GM21360 (cell line): ENCODE measurements around the gene DAB2IP.
"Not testable (repeated sequence)": the region's sequence is repeated elsewhere in the genome, so short reads cannot be mapped to it uniquely, and the experiment has no call there.

Experiments
- ATAC-seq: cut with Tn5 transposase; IDR thresholded peaks from one replicate; pipeline ENCODE4 v1.9.1; 2021; ENCODE audit warnings: mild to moderate bottlenecking, moderate library complexity; ENCODE audit not compliant: unreplicated experiment

Gene DAB2IP

GRCh38 chr9:121741228-121741918 lies 89.9 kb downstream of the DAB2IP start:
- ATAC-seq, result no peak

DNA sequence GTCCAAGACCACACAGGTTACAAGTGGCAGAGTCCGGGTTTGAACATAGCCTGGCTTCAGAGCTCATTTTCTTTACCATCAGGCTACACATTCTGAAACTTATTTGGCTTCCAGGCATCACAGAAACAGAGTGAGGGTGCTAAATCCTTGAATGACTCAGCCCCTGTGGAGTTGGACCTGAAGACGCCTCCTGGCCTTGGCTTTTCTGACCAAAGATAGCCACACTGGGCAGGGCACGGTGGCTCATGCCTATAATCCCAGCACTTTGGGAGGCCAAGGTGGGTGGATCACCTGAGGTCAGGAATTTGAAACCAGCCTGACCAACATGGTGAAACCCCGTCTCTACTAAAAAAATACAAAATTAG lies 90.5 kb downstream of the DAB2IP start:
- ATAC-seq, result not testable (repeated sequence)

DNA sequence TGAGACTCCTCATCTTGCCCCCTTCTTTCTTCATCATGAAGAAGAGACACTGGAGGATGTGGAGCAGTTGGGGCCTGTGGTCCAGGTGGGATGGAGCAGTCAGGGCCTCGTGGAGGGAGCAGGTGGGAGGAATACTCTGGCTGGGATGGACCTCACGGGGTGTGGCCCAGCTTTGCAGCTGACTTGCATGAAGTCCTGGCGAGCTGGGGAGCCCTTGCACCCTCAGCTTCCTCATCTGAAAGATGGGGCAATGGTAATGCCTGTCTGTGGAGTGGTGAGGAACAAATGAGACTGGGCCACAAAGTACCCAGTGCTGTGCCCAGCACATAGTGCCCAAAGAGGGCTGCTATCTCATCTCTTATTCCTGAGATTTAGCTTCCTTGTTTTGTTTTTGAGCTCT lies 91.5 kb downstream of the DAB2IP start:
- ATAC-seq, result no peak

GRCh38 chr9:121743441-121744001 lies 92.1 kb downstream of the DAB2IP start:
- ATAC-seq, result no peak

DNA sequence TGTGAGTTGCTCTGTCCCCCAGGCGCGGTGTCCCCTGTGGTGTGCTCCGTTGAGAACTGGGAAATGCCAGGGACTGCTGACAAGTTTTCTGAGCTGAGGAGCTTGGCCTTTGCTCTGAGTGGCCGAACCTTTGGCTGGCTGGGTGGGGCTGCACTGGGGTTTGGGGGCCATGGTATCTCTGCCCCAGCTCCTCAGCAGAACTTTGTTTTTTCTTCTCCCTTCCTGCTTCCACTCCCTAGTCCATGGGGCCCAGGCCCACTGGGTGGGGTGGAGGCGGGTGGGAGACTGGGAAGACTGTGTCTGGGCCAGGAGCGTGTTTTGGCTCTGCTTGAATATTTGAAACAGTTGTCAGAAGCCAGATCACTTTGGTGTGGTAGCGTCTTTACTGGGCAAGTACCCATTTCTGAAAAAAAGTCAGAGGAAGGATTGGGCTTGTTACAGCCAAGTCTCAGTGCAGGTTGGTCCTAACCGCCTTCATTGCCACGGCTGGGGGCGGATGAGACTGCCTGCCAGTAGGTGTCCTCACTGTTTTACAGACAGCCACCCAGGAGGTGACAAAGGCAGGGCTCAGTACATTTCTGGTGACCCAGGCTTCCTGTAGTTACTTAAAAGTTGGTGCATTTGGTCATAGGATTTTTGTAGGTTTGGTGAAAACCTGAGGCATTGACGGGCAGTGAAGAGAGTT lies 92.7 kb downstream of the DAB2IP start:
- ATAC-seq, result no peak

DNA sequence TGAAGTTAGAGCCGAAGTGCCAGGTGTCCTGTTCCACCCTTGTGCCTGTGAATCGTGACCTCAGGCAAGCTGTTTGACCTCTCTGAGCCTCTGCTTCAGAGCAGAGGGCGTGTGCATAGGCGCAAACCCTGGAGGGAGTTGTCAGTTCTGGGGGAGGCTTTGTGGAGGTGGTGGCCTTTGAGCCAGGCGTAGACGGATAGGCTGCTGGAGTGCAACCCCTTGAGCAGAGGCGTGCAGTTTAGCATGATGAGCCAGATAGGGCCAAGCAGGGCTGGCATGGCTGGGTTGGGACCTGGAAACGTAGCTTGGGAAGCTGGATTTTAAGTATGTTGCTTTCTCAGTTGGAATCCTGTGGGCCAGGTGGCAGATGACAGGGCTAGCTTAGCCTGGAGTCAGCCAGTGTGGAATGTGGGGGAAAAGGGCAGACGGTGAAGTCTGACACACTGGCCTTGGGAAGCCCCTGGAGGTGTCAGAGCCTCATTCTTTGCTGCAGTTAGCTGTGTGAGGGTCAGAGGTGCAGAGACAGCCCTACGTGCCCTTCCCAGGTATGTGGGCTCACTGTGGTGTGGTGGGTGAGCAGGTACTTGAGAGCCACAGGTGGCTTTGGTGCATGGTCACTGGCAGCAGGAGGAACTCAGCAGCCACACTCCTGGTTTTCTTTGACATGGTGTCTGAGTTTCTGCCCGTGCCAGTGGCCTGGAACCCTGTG lies 93.4 kb downstream of the DAB2IP start:
- ATAC-seq, result no peak

- ATAC-seq, result no peak
Measured at GRCh38 chr9:121745396-121745695, 93.9 kb downstream of the DAB2IP start.

DNA sequence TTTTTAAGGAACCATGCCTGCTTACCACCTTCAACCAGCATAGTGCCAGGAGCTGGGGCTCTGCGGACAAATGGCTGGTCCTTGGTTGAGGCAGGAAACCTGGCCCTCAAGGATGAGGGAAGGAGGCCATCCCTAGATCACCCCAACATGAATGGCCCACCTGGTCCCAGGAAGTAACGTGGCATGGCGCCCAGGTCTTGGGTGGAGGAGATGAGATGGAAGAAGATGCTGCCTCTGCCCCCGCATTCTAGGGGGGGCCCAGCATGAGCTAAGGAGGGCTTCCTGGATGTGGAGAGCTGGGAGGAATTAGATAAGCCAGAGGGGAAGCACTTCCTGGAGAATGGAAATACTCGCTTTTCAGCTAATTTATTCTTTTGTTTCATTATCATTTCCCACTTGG lies 95.0 kb downstream of the DAB2IP start:
- no peak for ATAC-seq

DNA sequence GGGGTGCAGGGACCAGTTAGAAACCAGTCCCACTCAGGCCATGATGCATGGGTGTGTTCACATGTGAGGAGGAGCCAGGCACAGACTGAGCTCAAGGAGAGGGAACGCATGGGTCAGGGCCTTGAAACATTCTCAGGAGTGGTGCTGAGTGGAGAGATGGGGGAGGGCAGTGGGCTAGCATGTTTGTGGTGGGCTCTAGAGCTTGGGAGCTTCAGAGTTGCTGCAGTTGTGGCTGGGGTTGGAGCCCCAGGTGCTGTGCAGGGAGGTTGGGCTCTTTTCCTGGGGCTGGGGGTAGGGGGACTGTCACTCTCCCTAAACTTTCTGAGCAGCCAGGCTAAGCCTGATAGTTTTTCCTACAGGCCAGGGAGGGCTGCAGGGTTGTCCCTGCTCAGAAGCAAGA lies 95.4 kb downstream of the DAB2IP start:
- no peak for ATAC-seq

- no peak for ATAC-seq
Measured at GRCh38 chr9:121748074-121748473, 96.6 kb downstream of the DAB2IP start.

DNA sequence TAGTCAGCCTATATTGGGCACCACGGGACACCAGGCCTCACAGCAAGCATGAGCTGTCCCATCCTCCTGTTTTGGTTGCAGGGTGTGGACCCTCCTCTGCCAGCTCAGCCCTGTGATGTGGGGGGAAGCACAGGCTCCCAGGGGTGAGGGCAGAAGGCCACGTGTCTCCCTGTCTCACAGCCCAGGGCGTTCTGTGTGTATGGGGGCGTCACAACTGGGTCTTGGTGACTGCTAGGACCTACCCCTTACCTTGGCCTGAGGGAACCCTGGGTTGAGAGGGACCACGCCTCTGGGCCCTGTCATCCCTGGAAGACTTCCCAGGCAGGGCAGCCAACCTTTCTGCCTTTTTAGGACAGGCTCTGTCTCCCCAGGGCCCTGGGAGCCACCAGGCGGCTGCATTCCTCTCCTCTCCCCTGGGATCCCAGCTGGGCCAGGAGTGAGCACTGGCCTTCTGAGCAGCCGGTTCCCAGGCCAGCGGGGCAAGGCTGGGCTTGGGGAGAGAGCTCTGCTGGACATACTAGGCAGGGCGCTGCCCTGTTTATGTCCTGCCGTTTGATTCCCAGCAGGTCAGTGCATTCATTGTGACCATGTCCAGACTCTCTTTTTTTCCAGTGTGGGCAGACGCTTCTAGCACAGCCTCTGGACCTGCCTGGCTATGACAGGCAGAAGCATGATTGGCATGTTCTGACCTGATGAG lies 97.4 kb downstream of the DAB2IP start:
- ATAC-seq, result no peak

DNA sequence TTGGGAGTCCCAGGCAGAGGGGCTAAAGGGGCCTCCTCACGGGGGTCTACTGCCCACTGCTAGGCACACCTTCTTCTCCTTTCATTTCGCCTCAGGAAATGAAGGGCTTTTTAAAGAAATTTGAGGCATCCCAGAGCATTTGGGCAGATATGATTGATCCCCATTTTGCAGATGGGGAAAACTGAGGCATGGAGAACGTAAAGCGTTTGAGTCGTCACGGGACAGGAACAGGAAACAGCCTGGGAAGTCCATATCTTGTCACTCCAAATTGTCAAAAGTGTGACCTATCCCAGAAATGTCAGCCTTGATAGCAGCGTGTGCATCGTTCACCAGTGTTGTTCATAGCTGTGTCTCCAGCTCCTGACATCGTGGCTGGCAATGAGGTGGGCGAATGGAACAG lies 98.2 kb downstream of the DAB2IP start:
- no peak for ATAC-seq

GRCh38 chr9:121750259-121750714 lies 98.9 kb downstream of the DAB2IP start:
- no peak for ATAC-seq

GRCh38 chr9:121750715-121751623 lies 99.5 kb downstream of the DAB2IP start:
- no peak for ATAC-seq

- ATAC-seq, result no peak
Measured at GRCh38 chr9:121751686-121752445, 100.4 kb downstream of the DAB2IP start.

DNA sequence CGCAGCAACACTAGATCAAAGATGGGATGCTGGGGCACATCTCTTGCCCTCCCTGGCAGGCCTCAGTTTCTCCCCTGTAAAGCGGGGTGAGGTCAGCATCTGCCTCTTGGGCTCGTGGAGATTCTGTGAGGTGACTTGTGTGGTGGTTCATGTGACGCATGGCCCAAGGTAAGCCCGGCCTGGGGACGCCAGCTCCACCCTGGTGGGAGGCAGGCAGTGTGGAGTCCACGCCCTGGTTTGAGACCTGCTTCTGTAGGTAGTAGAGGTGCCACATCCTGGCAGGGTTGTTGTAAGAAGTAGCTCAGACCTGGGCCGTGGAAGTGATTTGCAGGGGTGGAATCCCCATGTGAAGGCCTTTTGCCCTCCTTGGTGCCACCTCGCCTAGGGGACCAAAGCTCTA lies 101.5 kb downstream of the DAB2IP start:
- ATAC-seq, result no peak

DNA sequence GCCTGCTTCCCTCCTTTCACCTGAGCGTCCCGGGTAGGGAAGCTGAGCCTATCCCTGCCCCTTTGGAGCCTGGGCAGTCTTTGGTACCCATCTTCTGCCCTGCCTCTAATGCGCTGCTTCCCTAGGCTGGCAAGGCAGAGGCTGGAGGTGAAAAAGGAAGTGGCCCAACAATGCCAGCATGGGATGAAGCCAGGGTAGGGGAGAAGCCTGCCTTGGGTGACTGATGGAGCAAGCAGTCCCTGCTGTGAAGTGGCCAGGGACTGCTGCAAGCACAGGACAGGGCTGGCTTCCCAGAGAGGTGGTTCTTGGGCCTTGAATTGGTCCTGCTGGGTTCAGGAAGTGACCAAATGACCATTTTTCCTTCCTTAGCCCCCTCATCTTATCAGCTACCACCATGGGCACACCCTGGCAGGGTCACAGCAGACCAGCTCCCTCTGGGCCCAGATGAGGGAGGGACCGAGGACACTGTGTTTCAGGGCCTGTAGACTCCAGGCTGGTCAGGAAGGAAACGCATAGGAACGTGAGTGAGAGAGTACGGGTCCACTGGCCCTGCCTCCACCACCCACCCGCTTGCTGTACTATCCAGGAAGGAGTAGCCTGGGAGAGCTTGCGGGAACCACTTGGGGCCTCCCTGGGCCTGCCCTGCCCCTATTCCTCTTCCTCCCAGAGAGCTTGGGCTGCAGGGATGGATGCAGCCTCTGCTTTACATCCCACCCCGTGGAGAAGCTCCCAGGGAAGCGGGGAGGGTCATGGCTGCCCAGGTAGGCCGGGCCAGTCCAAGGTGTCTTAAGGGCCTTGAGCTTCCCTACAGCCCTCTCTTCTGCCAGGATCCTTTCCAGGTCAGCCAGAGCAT lies 102.6 kb downstream of the DAB2IP start:
- ATAC-seq, result no peak

DNA sequence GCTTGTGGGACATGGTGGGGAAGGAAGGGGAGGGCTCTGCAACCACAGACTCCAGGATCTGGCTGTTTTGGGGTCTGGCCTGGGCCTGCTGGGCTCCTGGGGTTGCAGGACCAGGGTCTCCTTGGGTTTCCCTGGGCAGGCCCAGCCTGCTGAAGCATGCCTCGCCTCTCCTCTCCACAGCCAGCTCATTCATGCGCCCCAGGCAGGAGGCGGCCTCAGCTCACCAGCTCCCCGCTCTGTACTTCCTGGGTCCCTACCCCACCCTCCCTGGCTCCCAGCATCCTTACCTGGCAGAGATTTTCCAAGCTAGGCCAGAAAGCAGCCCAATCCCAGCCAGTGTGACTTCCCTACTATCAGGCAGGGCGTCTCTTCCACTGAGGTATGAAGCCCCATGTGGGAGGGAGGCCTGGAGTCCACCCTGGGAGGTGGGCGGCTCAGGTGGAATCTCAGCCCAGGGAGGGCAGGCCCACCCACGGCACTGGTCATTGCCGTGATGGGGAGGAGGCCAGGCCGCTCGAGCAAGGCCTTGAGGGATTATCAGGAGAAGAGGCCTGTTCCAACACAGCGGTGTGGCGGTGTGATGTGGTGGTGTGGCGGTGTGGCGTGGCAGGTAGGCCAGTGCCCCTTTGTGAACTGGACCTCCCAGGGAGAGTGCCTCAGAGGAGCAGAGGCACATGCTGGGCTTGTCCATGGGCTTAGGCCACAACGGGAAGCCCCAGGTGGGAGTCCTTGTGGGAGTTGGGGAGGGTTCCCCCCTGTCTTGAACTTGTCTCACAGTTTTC lies 103.4 kb downstream of the DAB2IP start:
- ATAC-seq, result no peak
